ENCODE measurements around the gene STK24. TPM values are rescaled to one million over a fixed set of nuclear protein-coding genes. Genes with fewer than 3 reads are reported as not detected.

The STK24 gene
- polyA plus RNA-seq, 2 of the 4 experiments (the other 2 are of a cell fraction), result 46.1 to 55.6 TPM

GRCh38 chr13:98580420-98580819 lies 3.5 kb upstream of the STK24 start:
- WGBS (ENCODE audit: missing lambda C conversion rate), result 88% methylated on average over 2 of the region's 2 CpGs
- Histone ChIP-seq H3K4me1 (peaks cover 16% of the 10 kb centered on the region; the same call in 2 of the 3 replicates), H3K4me3 (no peak overlapping the region), H3K4me2 (no peak overlapping the region), H3K27ac (no peak overlapping the region), H3K9me3 (no peaks in the 10 kb centered on the region)
- no peak for ATAC-seq
- FAIRE-seq, result no peak
- DNase-seq (ENCODE audit: low read depth in 1 of 2, low spot score in 1 of 2), result no peak
- TF ChIP-seq PHF8 (IDR thresholded peaks at IDR 0.05; ENCODE audit: borderline replicate concordance, low read depth) (no peak), CTCF (IDR thresholded peaks at IDR 0.05) (no peak), RARB (CRISPR knock-in tag; IDR thresholded peaks at IDR 0.05) (no peak), PBX3 (IDR thresholded peaks at IDR 0.05) (no peak)
- POLR2A ChIA-PET, result no interaction called here
- CTCF ChIA-PET, result interaction anchor here (1.0 kb wide), 1 partner anchor 73 kb away, joined by 4 read pairs; no protein-coding TSS in a partner anchor

GRCh38 chr13:98577836-98578285 lies 954 bp upstream of the STK24 start:
- CTCF ChIA-PET, result interaction anchor here (0.8 kb wide), 1 partner anchor 95 kb away, joined by 3 read pairs; no protein-coding TSS in a partner anchor
- ATAC-seq, result peak in 1 of 2 experiments; percentile 37; a peak in 3 of 6 replicates
- 51% methylated on average over 13 of the region's 13 CpGs for WGBS (ENCODE audit: missing lambda C conversion rate)
- peaks cover 37% of the 10 kb centered on the region for H3K4me1 ChIP-seq
- H3K4me3 ChIP-seq, result peak overlapping the region; percentile 99
- H3K4me2 ChIP-seq, result peak overlapping the region; percentile 93
- no peaks in the 10 kb centered on the region for H3K9me3 ChIP-seq
- H3K27ac ChIP-seq, result peak overlapping the region; percentile 99 to 100
- POLR2A ChIA-PET, result interaction anchor here (0.6 to 1.6 kb wide), 5 partner anchors 20 to 104 kb away, joined by 3 to 15 read pairs (median 3); no protein-coding TSS in a partner anchor
- FAIRE-seq, result no peak
- TF ChIP-seq FOXS1 (CRISPR knock-in tag; IDR thresholded peaks at IDR 0.05), result no peak
- TF ChIP-seq NPAS2 (CRISPR knock-in tag; IDR thresholded peaks at IDR 0.05; ENCODE audit: borderline replicate concordance), result no peak
- no peak for TF ChIP-seq CHD2 (IDR thresholded peaks at IDR 0.05; ENCODE audit: low read length, partially characterized antibody)
- no peak for TF ChIP-seq REST (IDR thresholded peaks at IDR 0.05)
- no peak for TF ChIP-seq ESRRA (IDR thresholded peaks at IDR 0.05; ENCODE audit: borderline replicate concordance, low read length)
- TF ChIP-seq MAZ (IDR thresholded peaks at IDR 0.05; ENCODE audit: borderline replicate concordance, low read depth, low read length), result no peak
- TF ChIP-seq JUN (IDR thresholded peaks at IDR 0.05), result no peak
- no peak for TF ChIP-seq RCOR1 (IDR thresholded peaks at IDR 0.05; ENCODE audit: low read depth, low read length)
- TF ChIP-seq TP53 (CRISPR knock-in tag; IDR thresholded peaks at IDR 0.05), result no peak
- TF ChIP-seq E2F6 (IDR thresholded peaks at IDR 0.05; ENCODE audit: borderline replicate concordance, low read depth), result no peak
- TF ChIP-seq HEYL (CRISPR knock-in tag; IDR thresholded peaks at IDR 0.05), result no peak
- no peak for TF ChIP-seq HOXB13 (CRISPR knock-in tag; IDR thresholded peaks at IDR 0.05; ENCODE audit: low read depth)
- no peak for TF ChIP-seq SREBF2 (IDR thresholded peaks at IDR 0.05)
- no peak for TF ChIP-seq ELK1 (IDR thresholded peaks at IDR 0.05; ENCODE audit: low read depth, low read length)
- TF ChIP-seq SMC3 (IDR thresholded peaks at IDR 0.05), result no peak
- peak in 1 of 2 experiments; percentile 7 for DNase-seq (ENCODE audit: low read depth in 1 of 2, low spot score in 1 of 2)

All from A549 (cell line).